WERI-Rb-1 (cell line): ENCODE data around the gene P2RY11.

Experiments used
- DNase-seq: peaks from one replicate; pipeline ENCODE4 v3.0.0-alpha.2; 2020
- H3K27ac ChIP-seq: fragments of 250-450 bp; sonication (Bioruptor Pico); 2 replicates; pipeline ENCODE4 v1.5.1; 2020; ENCODE audit warnings: mild to moderate bottlenecking, moderate library complexity
- H3K27me3 ChIP-seq: fragments of 250-450 bp; sonication (Bioruptor Pico); 2 replicates; pipeline ENCODE4 v1.5.1; 2021; ENCODE audit warnings: mild to moderate bottlenecking, low read depth, moderate library complexity; ENCODE audit not compliant: insufficient read depth, severe bottlenecking
- H3K36me3 ChIP-seq: fragments of 250-450 bp; sonication (Bioruptor Pico); 2 replicates; pipeline ENCODE4 v1.5.1; 2020; ENCODE audit warnings: mild to moderate bottlenecking, moderate library complexity
- H3K4me3 ChIP-seq: 2 replicates; pipeline ENCODE4 v1.5.1; 2011; ENCODE audit warnings: low read depth, mild to moderate bottlenecking, control low read depth, low read length
- H3K9me3 ChIP-seq: fragments of 250-450 bp; sonication (Bioruptor Pico); 2 replicates; pipeline ENCODE4 v1.5.1; 2021; ENCODE audit warnings: mild to moderate bottlenecking, moderate library complexity; ENCODE audit not compliant: severe bottlenecking
- CTCF ChIP-seq: IDR thresholded peaks from 2 replicates; pipeline ENCODE4 v1.5.1; 2011; ENCODE audit warnings: low read depth, mild to moderate bottlenecking, control low read depth, inconsistent platforms, low read length

Gene P2RY11

GRCh38 chr19:10104665-10105508 is 6.6 kb upstream of the P2RY11 start:
- H3K27ac ChIP-seq = no peak overlapping the region
- no peak overlapping the region for H3K4me3 ChIP-seq

DNA sequence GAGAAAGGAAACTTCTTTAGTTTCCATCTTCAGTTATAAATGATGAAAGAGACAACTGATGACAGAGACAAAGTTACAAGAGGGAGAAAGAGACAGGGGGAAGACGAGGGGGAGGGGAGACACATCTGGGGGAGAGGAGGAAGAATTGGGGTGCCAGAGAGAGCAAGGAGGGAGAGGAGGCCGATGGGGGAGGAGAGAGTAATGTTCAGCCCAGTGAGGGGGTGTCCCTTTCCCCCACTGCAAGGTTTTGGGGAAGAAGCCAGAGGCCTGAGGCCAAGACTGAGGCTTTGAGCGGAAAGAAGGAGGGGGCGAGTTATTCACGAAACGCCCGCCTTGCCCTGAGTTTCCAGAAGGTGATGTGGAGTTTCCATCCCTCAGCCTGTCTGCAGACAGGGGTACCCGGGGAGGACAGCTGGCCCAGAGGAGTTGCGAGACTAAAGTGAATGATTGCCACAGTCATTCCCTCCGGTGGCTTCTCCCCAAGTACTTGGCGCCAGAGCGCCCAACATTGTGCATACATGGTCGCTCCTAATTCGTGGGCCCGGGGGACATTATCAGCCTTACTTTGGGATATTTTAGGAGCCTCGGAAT is 5.9 kb upstream of the P2RY11 start:
- peaks cover 34% of the 10 kb centered on the region for H3K36me3 ChIP-seq
- DNase-seq = no peak
- no peak overlapping the region for H3K4me3 ChIP-seq
- no peaks in the 10 kb centered on the region for H3K27me3 ChIP-seq
- no peak for TF ChIP-seq CTCF
- no peak overlapping the region; the same call in 1 of the 2 replicates for H3K27ac ChIP-seq
- no peaks in the 10 kb centered on the region for H3K9me3 ChIP-seq

More at GRCh38 chr19:10104665-10105508, 6.6 kb upstream of the P2RY11 start:
- H3K36me3 ChIP-seq = peaks cover 27% of the 10 kb centered on the region
- no peak for DNase-seq
- no peaks in the 10 kb centered on the region for H3K9me3 ChIP-seq
- no peak for TF ChIP-seq CTCF
- H3K27me3 ChIP-seq = no peaks in the 10 kb centered on the region

DNA sequence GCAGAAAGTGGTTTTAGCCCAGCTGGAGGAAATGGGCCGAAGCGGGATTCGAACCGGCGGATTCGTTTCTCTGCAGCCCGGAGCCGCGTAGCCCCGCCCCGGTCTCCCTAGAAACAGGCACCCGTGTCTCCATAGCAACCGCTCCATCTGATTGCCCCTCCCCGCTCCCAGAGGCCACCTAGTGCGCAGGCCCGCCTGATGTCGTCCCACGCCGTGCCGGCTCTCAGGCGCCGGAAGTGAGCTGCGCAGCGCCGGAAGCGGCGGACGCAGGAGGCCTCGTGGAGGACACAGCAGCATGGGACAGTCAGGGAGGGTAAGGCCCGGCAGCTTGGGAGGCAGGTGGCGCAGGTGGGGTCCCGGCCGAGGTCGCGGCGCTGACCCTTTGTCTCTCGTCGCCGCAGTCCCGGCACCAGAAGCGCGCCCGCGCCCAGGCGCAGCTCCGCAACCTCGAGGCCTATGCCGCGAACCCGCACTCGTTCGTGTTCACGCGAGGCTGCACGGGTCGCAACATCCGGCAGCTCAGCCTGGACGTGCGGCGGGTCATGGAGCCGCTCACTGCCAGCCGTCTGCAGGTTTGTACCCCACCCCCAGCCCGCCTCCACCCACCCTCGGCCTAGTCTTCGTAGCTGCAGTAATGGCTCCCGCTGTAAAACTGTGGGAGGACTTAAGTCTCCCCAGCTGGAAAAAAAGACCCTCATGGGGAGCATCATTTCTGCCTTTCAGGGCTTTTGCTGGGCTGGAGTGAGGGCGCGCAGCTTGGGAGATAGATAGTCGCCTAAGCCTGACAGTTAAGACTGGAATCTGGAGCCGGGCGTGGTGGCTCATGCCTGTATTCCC is 5.2 kb upstream of the P2RY11 start, which contains the start of gene PPAN:
Gene PPAN (plus strand): TSS at position 263 of the 837 bp plus-strand sequence. CDS start 33 bp downstream, at position 296.
- Histone ChIP-seq H3K9me3 (no peaks in the 10 kb centered on the region), H3K4me3 (peak within 1 kb of the TSS; percentile 88), H3K36me3 (peaks cover 41% of the 10 kb centered on the region), H3K27me3 (no peaks in the 10 kb centered on the region), H3K27ac (peak within 1 kb of the TSS; percentile 85)
- peak; percentile 99 for DNase-seq
- TF ChIP-seq CTCF = no peak

DNA sequence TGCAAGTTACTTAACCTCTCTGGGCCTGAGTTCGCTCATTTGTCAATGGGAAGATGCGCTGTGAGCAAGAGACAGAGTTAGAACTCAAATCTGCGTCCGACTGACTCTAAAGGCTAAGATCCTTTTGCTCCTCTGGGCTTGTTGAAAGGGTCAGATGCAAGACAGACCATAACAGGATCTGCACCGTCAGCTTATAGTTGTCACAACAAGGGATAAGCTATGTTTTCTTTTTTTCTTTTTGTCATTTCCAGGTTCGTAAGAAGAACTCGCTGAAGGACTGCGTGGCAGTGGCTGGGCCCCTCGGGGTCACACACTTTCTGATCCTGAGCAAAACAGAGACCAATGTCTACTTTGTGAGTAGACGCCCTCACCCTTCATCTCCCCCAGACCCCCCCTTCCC is 4.2 kb upstream of the P2RY11 start:
- DNase-seq = no peak
- Histone ChIP-seq H3K27ac (peak overlapping the region; percentile 85; the same call in 1 of the 2 replicates), H3K27me3 (no peaks in the 10 kb centered on the region), H3K9me3 (no peaks in the 10 kb centered on the region), H3K36me3 (peaks cover 44% of the 10 kb centered on the region), H3K4me3 (peak overlapping the region; percentile 88)
- no peak for TF ChIP-seq CTCF

DNA sequence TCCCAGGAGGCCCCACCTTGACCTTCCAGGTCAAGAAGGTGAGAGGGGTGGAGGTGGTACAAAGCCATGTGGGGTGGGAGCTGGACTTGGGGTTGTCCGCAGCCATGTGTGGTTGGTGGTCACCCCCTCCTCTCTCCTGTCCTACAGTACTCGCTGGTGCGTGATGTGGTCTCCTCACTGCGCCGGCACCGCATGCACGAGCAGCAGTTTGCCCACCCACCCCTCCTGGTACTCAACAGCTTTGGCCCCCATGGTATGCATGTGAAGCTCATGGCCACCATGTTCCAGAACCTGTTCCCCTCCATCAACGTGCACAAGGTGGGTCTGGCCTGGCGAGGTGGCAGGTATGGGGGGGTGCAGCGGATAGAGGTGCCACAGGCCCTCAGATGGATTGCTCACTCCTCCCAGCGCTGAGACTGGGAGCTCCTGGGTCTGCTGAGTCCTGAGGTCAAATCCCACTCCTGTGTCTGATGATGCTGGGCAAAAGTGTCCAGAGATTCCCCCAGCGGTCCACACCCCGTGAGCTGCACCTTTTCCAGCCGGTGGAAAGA is 3.6 kb upstream of the P2RY11 start:
- no peaks in the 10 kb centered on the region for H3K27me3 ChIP-seq
- H3K36me3 ChIP-seq = peaks cover 44% of the 10 kb centered on the region
- TF ChIP-seq CTCF = no peak
- H3K9me3 ChIP-seq = no peaks in the 10 kb centered on the region
- H3K27ac ChIP-seq = no peak overlapping the region
- no peak overlapping the region for H3K4me3 ChIP-seq
- DNase-seq = no peak
